Endothelial cell of umbilical vein (primary cell): ENCODE results near the gene GAS7. TPM values are rescaled to one million over a fixed set of nuclear protein-coding genes. Genes with fewer than 3 reads are reported as not detected.

Source experiments
- BruUV-seq: library from RNA; stranded (reverse); fragments of 400-500 nt; replicated peaks from 2 replicates; lab custom pipeline; 2021; lab: Mats Ljungman, UMichigan
- CTCF ChIA-PET: fragments of 300-600, 350-600 bp; sonication (Branson Sonifier 250); formaldehyde crosslinking; loops from one replicate; lab custom pipeline; 2021; ENCODE audit warnings: antibody characterized with exemption, inconsistent platforms; lab: Charles Lee
- POLR2A ChIA-PET: fragments of 300-600, 350-600 bp; sonication (Branson Sonifier 250); formaldehyde crosslinking; loops from one replicate; lab custom pipeline; 2021; ENCODE audit warnings: antibody characterized with exemption, inconsistent platforms; lab: Charles Lee
- DNase-seq: peaks from one replicate; pipeline ENCODE4 v3.0.0-alpha.2; 2011; ENCODE audit warnings: low read depth, low spot score
- FAIRE-seq: peaks from 2 replicates; lab custom pipeline; 2011; peaks lifted over from hg19 to GRCh38; lab: Jason Lieb, UNC
- H2AFZ ChIP-seq: 2 replicates; pipeline ENCODE4 v1.6.0; 2012; ENCODE audit warnings: low read depth, low read length, control low read depth, inconsistent platforms
- H3K27ac ChIP-seq: 2 replicates; pipeline ENCODE4 v1.5.1; 2011; ENCODE audit warnings: low read depth, mild to moderate bottlenecking, control low read depth, low read length, moderate library complexity; ENCODE audit not compliant: insufficient read depth
- H3K27me3 ChIP-seq, 2 experiments: 2 replicates each; pipeline versions ENCODE4 v1.6.0 to v1.6.1; 2011; ENCODE audit warnings: low read length in 2 of 2, mixed read lengths in 1 of 2; ENCODE audit not compliant: control insufficient read depth in 2 of 2, insufficient read depth in 2 of 2
- H3K36me3 ChIP-seq, 2 experiments: 2 replicates in 1 of 2; 3 replicates in 1 of 2; pipeline ENCODE4 v1.5.1; 2011; ENCODE audit warnings: low read length in 2 of 2, mild to moderate bottlenecking in 1 of 2, moderate library complexity in 1 of 2; ENCODE audit not compliant: control insufficient read depth in 2 of 2, insufficient read depth in 2 of 2; ENCODE audit errors: extremely low read depth in 1 of 2
- H3K4me1 ChIP-seq: 3 replicates; pipeline ENCODE4 v1.5.1; 2011; ENCODE audit warnings: mild to moderate bottlenecking, low read length; ENCODE audit not compliant: control insufficient read depth, insufficient read depth; ENCODE audit errors: extremely low read depth
- H3K4me2 ChIP-seq: 2 replicates; pipeline ENCODE4 v1.6.1; 2011; ENCODE audit warnings: low read length, control low read depth, mixed read lengths; ENCODE audit not compliant: insufficient read depth
- H3K4me3 ChIP-seq, 3 experiments: fragments of 200-600 bp in 1 of 3; sonication (generic), shearing (Covaris generic) in 1 of 3; replicated peaks in 1 of 3; 2 replicates each; pipeline ENCODE4 v1.5.1; 2011 to 2016; ENCODE audit warnings: control low read depth in 3 of 3, low read length in 3 of 3, mild to moderate bottlenecking in 2 of 3, inconsistent platforms in 1 of 3, low read depth in 1 of 3, moderate library complexity in 1 of 3; ENCODE audit not compliant: insufficient read depth in 1 of 3
- H3K79me2 ChIP-seq: 2 replicates; pipeline ENCODE4 v1.6.0; 2012; ENCODE audit warnings: low read length, inconsistent platforms; ENCODE audit not compliant: control insufficient read depth, insufficient read depth
- H3K9ac ChIP-seq: replicated peaks from 2 replicates; pipeline ENCODE3; 2011; ENCODE audit warnings: low read length, control low read depth; ENCODE audit not compliant: insufficient read depth; ENCODE audit errors: extremely low read depth
- H3K9me1 ChIP-seq: replicated peaks from 3 replicates; pipeline ENCODE4 v1.6.0; 2011; ENCODE audit warnings: mild to moderate bottlenecking, low read length; ENCODE audit not compliant: control insufficient read depth, insufficient read depth; ENCODE audit errors: extremely low read depth
- H3K9me3 ChIP-seq: replicated peaks from 2 replicates; pipeline ENCODE4 v1.5.1; 2012; ENCODE audit warnings: low read length, inconsistent platforms; ENCODE audit not compliant: control insufficient read depth, insufficient read depth
- H4K20me1 ChIP-seq: replicated peaks from 2 replicates; pipeline ENCODE3; 2011; ENCODE audit warnings: mild to moderate bottlenecking, low read length; ENCODE audit not compliant: control insufficient read depth, insufficient read depth; ENCODE audit errors: extremely low read depth
- CTCF ChIP-seq, 2 donors: IDR thresholded peaks; 1 replicate in 1 of 2; 2 replicates in 1 of 2; pipeline ENCODE4 v1.5.1; 2011; ENCODE audit warnings: low read length in 2 of 2, mild to moderate bottlenecking in 2 of 2, moderate library complexity in 2 of 2, control low read depth in 1 of 2, inconsistent platforms in 1 of 2, low read depth in 1 of 2; ENCODE audit not compliant: insufficient read depth in 1 of 2; ENCODE audit errors: extremely low read depth in 1 of 2
- GATA2 ChIP-seq: IDR thresholded peaks from 2 replicates; pipeline ENCODE4 v1.7.0; 2011; ENCODE audit warnings: low read depth, mild to moderate bottlenecking, moderate library complexity, mixed read lengths, low read length; ENCODE audit not compliant: insufficient read length, insufficient read depth
- JUN ChIP-seq: IDR thresholded peaks from 2 replicates; pipeline ENCODE4 v1.6.1; 2011; ENCODE audit warnings: borderline replicate concordance, low read depth; ENCODE audit not compliant: insufficient read length, insufficient read depth
- MYC ChIP-seq: IDR thresholded peaks from one replicate; pipeline ENCODE4 v1.6.1; 2011; ENCODE audit warnings: mild to moderate bottlenecking, low read depth, low read length
- POLR2A ChIP-seq: IDR thresholded peaks from 2 replicates; pipeline ENCODE4 v1.6.1; 2012; ENCODE audit warnings: low read depth, mild to moderate bottlenecking, control low read depth, low read length
- POLR2AphosphoS5 ChIP-seq: IDR thresholded peaks from 2 replicates; pipeline ENCODE4 v1.6.1; 2012; ENCODE audit warnings: low read depth, mild to moderate bottlenecking, control low read depth, low read length, moderate library complexity; ENCODE audit not compliant: insufficient read depth
- dilution Hi-C: fragments of 300-500 bp; cut with MboI; formaldehyde crosslinking; loops from one replicate; pipeline ENCODE4 v1.15.0; 2019; ENCODE audit warnings: low sequenced_read_pairs; ENCODE audit not compliant: extremely low pct_ligation_motif_present
- intact Hi-C: fragments of 100-400 bp; cut with micrococcal nuclease; formaldehyde crosslinking; loops from one replicate; pipeline ENCODE4 v1.10.0; 2022
- polyA plus RNA-seq, 4 experiments: library from polyadenylated mRNA; depleted of rRNA in 3 of 4; stranded (reverse) in 3 of 4; unstranded in 1 of 4; fragments of >200 nt; gene quantifications; 2 replicates each; pipeline versions ENCODE4 v1.2.1 to v1.2.3, GENCODE V29; 2011 to 2012; ENCODE audit warnings: missing spikeins in 1 of 4
- total RNA-seq: library from RNA; stranded (reverse); gene quantifications from 2 replicates; pipeline ENCODE4 v1.2.3, GENCODE V29; 2021

The GAS7 gene
- total and polyA plus RNA-seq, 2 donors (not counting 3 experiments of a cell fraction or from before 2014, with no cell fraction given): not detected

- H3K79me2 ChIP-seq: no peaks in the 10 kb centered on the region
- CTCF ChIA-PET: no interaction called here
- dilution Hi-C loops: no loop called here
- no peaks in the 10 kb centered on the region for H3K4me1 ChIP-seq
- DNase-seq (no peak), FAIRE-seq (no peak)
- POLR2A ChIA-PET: no interaction called here
- no peaks in the 10 kb centered on the region for H3K9me1 ChIP-seq
- H3K9ac ChIP-seq: no peak overlapping the region
- H3K27me3 ChIP-seq: no peaks in the 10 kb centered on the region
- BruUV-seq: no TSS peak
- no peak overlapping the region for H3K4me3 ChIP-seq
- H2AFZ ChIP-seq: no peak overlapping the region
- no peak overlapping the region for H3K4me2 ChIP-seq
- no peaks in the 10 kb centered on the region for H4K20me1 ChIP-seq
- peaks cover 8% of the 10 kb centered on the region for H3K9me3 ChIP-seq
- TF ChIP-seq POLR2A: no peak
- no peaks in the 10 kb centered on the region for H3K36me3 ChIP-seq
- no peak overlapping the region for H3K27ac ChIP-seq
- intact Hi-C loops: no loop called here
These were observed 300.9 kb downstream of the GAS7 start for GRCh38 chr17:9897372-9897968.

- Histone ChIP-seq H3K9me3 (peaks cover 8% of the 10 kb centered on the region), H4K20me1 (no peaks in the 10 kb centered on the region), H3K27me3 (no peaks in the 10 kb centered on the region), H3K9me1 (no peaks in the 10 kb centered on the region), H3K79me2 (no peaks in the 10 kb centered on the region), H3K36me3 (no peaks in the 10 kb centered on the region), H3K9ac (no peak overlapping the region), H3K27ac (no peak overlapping the region), H3K4me1 (no peaks in the 10 kb centered on the region), H3K4me2 (no peak overlapping the region), H3K4me3 (no peak overlapping the region), H2AFZ (no peak overlapping the region)
- ChIA-PET POLR2A (no interaction called here), CTCF (no interaction called here)
- dilution Hi-C loops (no loop called here), intact Hi-C loops (no loop called here)
- no peak for FAIRE-seq
- DNase-seq: no peak
- no peak for TF ChIP-seq MYC
- no peak for TF ChIP-seq CTCF (IDR thresholded peaks at IDR 0.05; ENCODE audit: extremely low read depth in 1 of 2, insufficient read depth in 1 of 2, low read depth in 1 of 2, low read length in 2 of 2)
- TF ChIP-seq JUN: no peak
- no peak for TF ChIP-seq POLR2AphosphoS5
- TF ChIP-seq GATA2: no peak
- TF ChIP-seq POLR2A: no peak
- no TSS peak for BruUV-seq
These were observed 302.5 kb downstream of the GAS7 start for GRCh38 chr17:9895923-9896322.
